ENCODE results near the gene DAB1. TPM values are rescaled to one million over a fixed set of nuclear protein-coding genes. Genes with fewer than 3 reads are reported as not detected.
A peak's percentile ranks its signal among the peaks of the same experiment; 100 is the strongest.

Gene DAB1
- under 1 TPM in 1 of 3 donors, not detected in 2; 0.41 TPM for total RNA-seq
- 1.7 TPM for total RNA-seq (2013)

DNA sequence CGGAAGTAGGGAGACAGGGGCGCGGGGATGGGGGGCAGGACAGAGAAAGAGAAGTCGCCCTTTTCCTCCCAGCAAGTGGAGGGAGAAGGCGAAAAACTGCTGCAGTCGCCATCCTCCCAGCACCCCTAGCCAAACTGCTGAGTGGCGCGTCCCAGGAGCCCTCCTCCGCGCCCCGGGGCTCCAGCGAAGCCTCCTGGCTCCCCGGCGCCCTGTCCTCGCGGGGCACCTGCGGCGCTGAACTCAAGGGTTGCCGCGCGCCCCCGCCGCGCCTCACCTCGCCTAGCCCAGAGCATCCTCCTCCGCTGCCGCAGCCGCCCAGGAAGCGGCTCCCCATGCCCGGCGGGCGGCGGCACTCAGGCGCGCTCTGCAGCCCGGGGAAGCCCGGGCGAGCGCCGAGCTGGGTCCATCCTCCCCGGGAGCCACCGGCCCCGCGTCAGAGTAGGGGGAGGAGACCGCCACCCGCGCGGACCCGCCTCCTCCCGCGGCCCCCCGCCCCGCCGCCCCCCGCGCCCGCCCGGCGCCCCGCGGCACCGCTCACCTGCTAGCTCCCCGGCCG lies at the start of gene DAB1:
Gene DAB1, minus strand, starts transcription at position 405 of the 556 bp plus-strand sequence. CDS start 133,030 bp downstream, outside the sequence.
- ATAC-seq, result no peak
- Histone ChIP-seq H3K36me3 (ENCODE audit: control insufficient read depth, insufficient read depth, low read length) (no peaks in the 10 kb centered on the region), H3K27ac (ENCODE audit: low read length) (no peak within 1 kb of the TSS), H3K9me3 (ENCODE audit: control insufficient read depth, insufficient read depth, low read length) (no peaks in the 10 kb centered on the region), H3K27me3 (ENCODE audit: control insufficient read depth, insufficient read depth, low read length) (peaks cover 14% of the 10 kb centered on the region), H3K4me1 (ENCODE audit: control insufficient read depth, insufficient read depth, low read length) (peaks cover 6% of the 10 kb centered on the region), H3K4me3 (ENCODE audit: low read length) (no peak within 1 kb of the TSS)
- H3K4me1 Mint-ChIP-seq, result no peaks in the 10 kb centered on the region
- peak within 1 kb of the TSS; percentile 25 for H3K4me3 Mint-ChIP-seq
- no peak within 1 kb of the TSS for H3K27ac Mint-ChIP-seq
- TF ChIP-seq, protein P1, sequence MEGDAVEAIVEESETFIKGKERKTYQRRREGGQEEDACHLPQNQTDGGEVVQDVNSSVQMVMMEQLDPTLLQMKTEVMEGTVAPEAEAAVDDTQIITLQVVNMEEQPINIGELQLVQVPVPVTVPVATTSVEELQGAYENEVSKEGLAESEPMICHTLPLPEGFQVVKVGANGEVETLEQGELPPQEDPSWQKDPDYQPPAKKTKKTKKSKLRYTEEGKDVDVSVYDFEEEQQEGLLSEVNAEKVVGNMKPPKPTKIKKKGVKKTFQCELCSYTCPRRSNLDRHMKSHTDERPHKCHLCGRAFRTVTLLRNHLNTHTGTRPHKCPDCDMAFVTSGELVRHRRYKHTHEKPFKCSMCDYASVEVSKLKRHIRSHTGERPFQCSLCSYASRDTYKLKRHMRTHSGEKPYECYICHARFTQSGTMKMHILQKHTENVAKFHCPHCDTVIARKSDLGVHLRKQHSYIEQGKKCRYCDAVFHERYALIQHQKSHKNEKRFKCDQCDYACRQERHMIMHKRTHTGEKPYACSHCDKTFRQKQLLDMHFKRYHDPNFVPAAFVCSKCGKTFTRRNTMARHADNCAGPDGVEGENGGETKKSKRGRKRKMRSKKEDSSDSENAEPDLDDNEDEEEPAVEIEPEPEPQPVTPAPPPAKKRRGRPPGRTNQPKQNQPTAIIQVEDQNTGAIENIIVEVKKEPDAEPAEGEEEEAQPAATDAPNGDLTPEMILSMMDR (IDR thresholded peaks at IDR 0.05), result no peak
- H3K36me3 Mint-ChIP-seq, result peaks cover 6% of the 10 kb centered on the region
- DNase-seq, result no peak
- 1% methylated on average over 59 of the region's 64 CpGs for WGBS (ENCODE audit: insufficient coverage)
- intact Hi-C loops (cut with micrococcal nuclease), result no loop called here
- peaks cover 40 to 68% of the 10 kb centered on the region in 2 donors for H3K27me3 Mint-ChIP-seq (ENCODE audit: low read depth in 2 of 2)
- H3K9me3 Mint-ChIP-seq, result no peaks in the 10 kb centered on the region

DNA sequence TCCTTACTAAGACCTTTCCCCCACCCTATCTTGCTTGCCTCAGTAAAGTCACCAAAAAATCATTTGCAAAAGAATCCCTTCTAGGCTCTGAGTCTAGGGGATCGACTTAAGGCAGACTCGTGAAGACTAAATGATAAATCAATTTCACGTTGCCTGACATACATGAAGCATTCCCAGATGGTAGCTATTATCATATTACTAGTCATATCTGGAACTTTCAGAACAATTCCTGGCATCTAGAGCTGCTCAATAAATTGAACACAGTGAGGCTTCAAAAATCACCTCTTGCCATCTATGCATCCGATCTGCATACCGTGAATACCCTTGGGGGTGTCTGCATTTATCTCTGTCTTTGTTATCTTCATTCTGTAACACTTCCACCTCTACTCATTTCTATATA lies 49.6 kb upstream of the DAB1 start:
- Histone ChIP-seq H3K36me3 (ENCODE audit: control insufficient read depth, insufficient read depth, low read length) (no peaks in the 10 kb centered on the region), H3K4me1 (ENCODE audit: control insufficient read depth, insufficient read depth, low read length) (no peaks in the 10 kb centered on the region), H3K4me3 (ENCODE audit: low read length) (no peak overlapping the region), H3K27me3 (ENCODE audit: control insufficient read depth, insufficient read depth, low read length) (no peaks in the 10 kb centered on the region), H3K9me3 (ENCODE audit: control insufficient read depth, insufficient read depth, low read length) (no peaks in the 10 kb centered on the region), H3K27ac (ENCODE audit: low read length) (no peak overlapping the region)
- Mint-ChIP-seq H3K36me3 (no peaks in the 10 kb centered on the region), H3K9me3 (no peaks in the 10 kb centered on the region), H3K4me1 (no peaks in the 10 kb centered on the region), H3K4me3 (no peak overlapping the region), H3K27ac (no peak overlapping the region), H3K27me3 (ENCODE audit: low read depth in 2 of 2) (peaks cover 0 to 6% of the 10 kb centered on the region in 2 donors)
- no peak for ATAC-seq
- DNase-seq, result no peak
- intact Hi-C loops (cut with micrococcal nuclease), result no loop called here
- TF ChIP-seq, protein P1 (IDR thresholded peaks at IDR 0.05), result no peak
- 97% methylated on average over 5 of the region's 5 CpGs for WGBS (ENCODE audit: insufficient coverage)

DNA sequence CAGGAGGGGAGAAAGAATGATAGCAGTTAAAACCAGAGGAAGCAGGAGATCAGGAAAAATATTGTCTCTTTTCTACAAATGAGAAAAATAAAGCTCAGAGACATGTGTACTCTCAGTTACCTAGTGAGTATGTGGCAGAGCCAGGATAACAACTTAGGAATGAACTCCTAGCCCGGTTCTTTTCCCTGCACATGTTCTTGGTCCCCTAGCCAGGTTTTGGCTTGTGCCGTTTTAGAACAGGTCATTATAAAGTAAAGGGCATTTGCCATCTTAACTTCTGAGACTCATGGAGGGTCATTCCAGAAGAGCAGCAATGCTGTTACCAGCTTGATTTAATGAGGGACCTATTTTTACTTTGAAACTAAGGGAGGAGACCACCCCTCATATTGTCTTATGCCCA lies 48.1 kb upstream of the DAB1 start:
- no peaks in the 10 kb centered on the region for H3K36me3 ChIP-seq (ENCODE audit: control insufficient read depth, insufficient read depth, low read length)
- H3K9me3 ChIP-seq (ENCODE audit: control insufficient read depth, insufficient read depth, low read length), result no peaks in the 10 kb centered on the region
- DNase-seq (no peak), ATAC-seq (no peak)
- no peak overlapping the region for H3K4me3 ChIP-seq (ENCODE audit: low read length)
- no peaks in the 10 kb centered on the region for H3K27me3 ChIP-seq (ENCODE audit: control insufficient read depth, insufficient read depth, low read length)
- no peaks in the 10 kb centered on the region for H3K36me3 Mint-ChIP-seq
- no peak overlapping the region for H3K4me3 Mint-ChIP-seq
- no peak overlapping the region for H3K27ac ChIP-seq (ENCODE audit: low read length)
- H3K4me1 Mint-ChIP-seq, result no peaks in the 10 kb centered on the region
- no peak overlapping the region for H3K27ac Mint-ChIP-seq
- TF ChIP-seq, protein P1 (IDR thresholded peaks at IDR 0.05), result no peak
- 84% methylated on average over 2 of the region's 2 CpGs for WGBS (ENCODE audit: insufficient coverage)
- intact Hi-C loops (cut with micrococcal nuclease), result no loop called here
- H3K27me3 Mint-ChIP-seq (ENCODE audit: low read depth in 2 of 2), result peaks cover 0 to 6% of the 10 kb centered on the region in 2 donors
- H3K4me1 ChIP-seq (ENCODE audit: control insufficient read depth, insufficient read depth, low read length), result no peaks in the 10 kb centered on the region
- H3K9me3 Mint-ChIP-seq, result peaks cover 2% of the 10 kb centered on the region in 2 donors

DNA sequence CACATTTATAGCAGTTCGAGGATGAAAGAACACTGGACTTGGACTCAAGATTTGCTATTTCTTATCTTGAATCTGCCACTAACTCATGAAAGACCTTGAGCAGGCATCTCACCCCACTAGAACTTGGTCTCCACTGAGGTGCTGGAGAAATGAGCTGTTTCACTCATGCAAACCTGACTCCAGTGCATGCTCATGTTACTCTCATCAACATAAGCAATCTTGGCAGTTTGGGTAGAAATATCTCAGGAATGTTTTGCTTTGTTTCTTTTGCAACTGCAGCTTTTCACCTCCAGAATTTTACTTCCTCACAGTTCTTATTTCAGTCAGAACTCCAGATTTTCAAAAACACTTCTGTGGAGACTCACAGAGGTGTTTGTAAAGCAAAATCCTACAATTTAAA lies 46.2 kb upstream of the DAB1 start:
- no peaks in the 10 kb centered on the region for H3K4me1 Mint-ChIP-seq
- WGBS (ENCODE audit: insufficient coverage), result 68% methylated on average over 1 of the region's 1 CpG
- no peak overlapping the region for H3K4me3 Mint-ChIP-seq
- H3K36me3 Mint-ChIP-seq, result no peaks in the 10 kb centered on the region
- H3K9me3 Mint-ChIP-seq, result peaks cover 2% of the 10 kb centered on the region in 2 donors
- Histone ChIP-seq H3K36me3 (ENCODE audit: control insufficient read depth, insufficient read depth, low read length) (no peaks in the 10 kb centered on the region), H3K27me3 (ENCODE audit: control insufficient read depth, insufficient read depth, low read length) (no peaks in the 10 kb centered on the region), H3K9me3 (ENCODE audit: control insufficient read depth, insufficient read depth, low read length) (no peaks in the 10 kb centered on the region), H3K4me3 (ENCODE audit: low read length) (no peak overlapping the region), H3K4me1 (ENCODE audit: control insufficient read depth, insufficient read depth, low read length) (no peaks in the 10 kb centered on the region), H3K27ac (ENCODE audit: low read length) (no peak overlapping the region)
- no peak overlapping the region for H3K27ac Mint-ChIP-seq
- TF ChIP-seq, protein P1 (IDR thresholded peaks at IDR 0.05), result no peak
- ATAC-seq, result no peak
- no peak for DNase-seq
- H3K27me3 Mint-ChIP-seq (ENCODE audit: low read depth in 2 of 2), result peaks cover 0 to 6% of the 10 kb centered on the region in 2 donors
- intact Hi-C loops (cut with micrococcal nuclease), result no loop called here

Data from natural killer cell (primary cell).